H1 (cell line): ENCODE measurements around the gene ABHD10. TPM values are rescaled to one million over a fixed set of nuclear protein-coding genes. Genes with fewer than 3 reads are reported as not detected.

Experiments
- CTCF ChIA-PET: fragments of 300-600 bp; sonication (Branson Sonifier 250); formaldehyde crosslinking; loops from one replicate; lab custom pipeline; 2021; ENCODE audit not compliant: partially characterized antibody; lab: Charles Lee
- POLR2A ChIA-PET: fragments of 300-600 bp; sonication (Branson Sonifier 250); formaldehyde crosslinking; loops from one replicate; lab custom pipeline; 2021; ENCODE audit warnings: inconsistent platforms; ENCODE audit not compliant: partially characterized antibody; lab: Charles Lee
- DNase-seq, 2 experiments: peaks; one replicate each; pipeline versions ENCODE4 v3.0.0 to v3.0.0-alpha.2; 2010 to 2022; ENCODE audit warnings: low spot score in 2 of 2, low read depth in 1 of 2, mixed read lengths in 1 of 2
- FAIRE-seq: peaks from 2 replicates; lab custom pipeline; 2011; peaks lifted over from hg19 to GRCh38; lab: Jason Lieb, UNC
- H2AFZ ChIP-seq: 2 replicates; pipeline ENCODE4 v1.8.1; 2012; ENCODE audit warnings: low read length, inconsistent platforms
- H2AK5ac ChIP-seq: 2 replicates; pipeline ENCODE4 v1.6.1; 2013; ENCODE audit warnings: low read depth, low read length
- H2BK120ac ChIP-seq: replicated peaks from 2 replicates; pipeline ENCODE3; 2013; ENCODE audit warnings: low read depth, low read length, inconsistent platforms
- H2BK12ac ChIP-seq: 2 replicates; pipeline ENCODE4 v1.6.1; 2013; ENCODE audit warnings: low read depth, low read length
- H2BK15ac ChIP-seq: 2 replicates; pipeline ENCODE4 v1.6.1; 2013; ENCODE audit warnings: low read length
- H2BK20ac ChIP-seq: 2 replicates; pipeline ENCODE4 v1.6.1; 2013; ENCODE audit warnings: low read length
- H2BK5ac ChIP-seq: 2 replicates; pipeline ENCODE4 v1.6.1; 2013; ENCODE audit warnings: low read depth, low read length
- H3K14ac ChIP-seq: 2 replicates; pipeline ENCODE4 v1.6.1; 2013; ENCODE audit warnings: inconsistent platforms; ENCODE audit not compliant: insufficient read length
- H3K18ac ChIP-seq: 2 replicates; pipeline ENCODE4 v1.6.1; 2013; ENCODE audit warnings: low read length; ENCODE audit errors: extremely low read depth
- H3K23ac ChIP-seq: 2 replicates; pipeline ENCODE4 v1.6.1; 2013; ENCODE audit warnings: inconsistent platforms; ENCODE audit not compliant: insufficient read length
- H3K23me2 ChIP-seq: 2 replicates; pipeline ENCODE4 v1.6.1; 2013; ENCODE audit warnings: low read depth, low read length
- H3K27ac ChIP-seq: 2 replicates; pipeline ENCODE4 v1.6.1; 2011; ENCODE audit warnings: low read depth, low read length, inconsistent platforms
- H3K27me3 ChIP-seq, 4 experiments: replicated peaks in 1 of 4; 1 replicate in 1 of 4; 2 replicates in 3 of 4; pipeline versions ENCODE4 v1.6.1 to v1.8.1; 2011 to 2013; ENCODE audit warnings: low read length in 3 of 4, mild to moderate bottlenecking in 3 of 4, inconsistent platforms in 2 of 4, mixed read lengths in 2 of 4, moderate library complexity in 1 of 4; ENCODE audit not compliant: control insufficient read depth in 3 of 4, insufficient read depth in 3 of 4; ENCODE audit errors: extremely low read depth in 1 of 4
- H3K36me3 ChIP-seq, 4 experiments: 2 replicates each; pipeline versions ENCODE4 v1.6.1 to v1.8.1; 2011 to 2013; ENCODE audit warnings: mild to moderate bottlenecking in 4 of 4, low read length in 3 of 4, moderate library complexity in 2 of 4, control low read depth in 1 of 4, inconsistent platforms in 1 of 4; ENCODE audit not compliant: insufficient read depth in 4 of 4, control insufficient read depth in 2 of 4
- H3K4ac ChIP-seq: replicated peaks from 2 replicates; pipeline ENCODE3; 2013; ENCODE audit warnings: low read length, low read depth, mixed read lengths, inconsistent platforms; ENCODE audit not compliant: insufficient read length
- H3K4me1 ChIP-seq, 4 experiments: replicated peaks in 1 of 4; 1 replicate in 1 of 4; 2 replicates in 3 of 4; pipeline versions ENCODE4 v1.6.1 to v1.8.1; 2011 to 2013; ENCODE audit warnings: low read length in 3 of 4, inconsistent platforms in 2 of 4, mixed read lengths in 1 of 4; ENCODE audit not compliant: insufficient read depth in 4 of 4, control insufficient read depth in 3 of 4
- H3K4me2 ChIP-seq, 2 experiments: 2 replicates each; pipeline versions ENCODE4 v1.6.1 to v1.8.1; 2011 to 2013; ENCODE audit warnings: low read depth in 2 of 2, low read length in 2 of 2, control low read depth in 1 of 2, inconsistent platforms in 1 of 2, mild to moderate bottlenecking in 1 of 2; ENCODE audit not compliant: insufficient read depth in 1 of 2
- H3K4me3 ChIP-seq, 4 experiments: fragments of 200-600, 300-600 bp in 1 of 4; sonication (generic), shearing (Covaris generic), sonication (Bioruptor Twin) in 1 of 4; 2 replicates each; pipeline versions ENCODE4 v1.5.1 to v1.8.1; 2011 to 2016; ENCODE audit warnings: low read length in 4 of 4, low read depth in 3 of 4, control low read depth in 2 of 4, inconsistent platforms in 2 of 4, mild to moderate bottlenecking in 2 of 4, mixed read lengths in 1 of 4, moderate library complexity in 1 of 4; ENCODE audit not compliant: insufficient read depth in 2 of 4; ENCODE audit errors: extremely low read depth in 1 of 4
- H3K56ac ChIP-seq: replicated peaks from 2 replicates; pipeline ENCODE3; 2013; ENCODE audit warnings: low read depth, mild to moderate bottlenecking, mixed read lengths, low read length, inconsistent platforms; ENCODE audit not compliant: insufficient read length
- H3K79me1 ChIP-seq: 2 replicates; pipeline ENCODE4 v1.6.1; 2013; ENCODE audit warnings: low read depth, low read length, control low read depth
- H3K79me2 ChIP-seq, 2 experiments: 2 replicates each; pipeline versions ENCODE4 v1.6.1 to v1.8.1; 2012 to 2013; ENCODE audit warnings: low read length in 2 of 2, mild to moderate bottlenecking in 2 of 2, inconsistent platforms in 1 of 2; ENCODE audit not compliant: insufficient read depth in 2 of 2, control insufficient read depth in 1 of 2
- H3K9ac ChIP-seq, 4 experiments: replicated peaks in 1 of 4; 1 replicate in 1 of 4; 2 replicates in 3 of 4; pipeline versions ENCODE4 v1.6.1 to v1.8.1; 2011 to 2013; ENCODE audit warnings: low read depth in 3 of 4, low read length in 3 of 4, control low read depth in 2 of 4, mild to moderate bottlenecking in 2 of 4, moderate library complexity in 2 of 4, inconsistent platforms in 1 of 4; ENCODE audit errors: extremely low read depth in 1 of 4
- H3K9me3 ChIP-seq, 2 experiments: 2 replicates each; pipeline versions ENCODE4 v1.6.1 to v1.8.1; 2012 to 2013; ENCODE audit warnings: mild to moderate bottlenecking in 2 of 2, moderate library complexity in 2 of 2, control low read depth in 1 of 2, inconsistent platforms in 1 of 2, low read depth in 1 of 2, low read length in 1 of 2, mixed read lengths in 1 of 2; ENCODE audit not compliant: insufficient read depth in 2 of 2
- H4K20me1 ChIP-seq, 2 experiments: replicated peaks in 1 of 2; 2 replicates each; pipeline versions ENCODE3 to v1.8.1; 2011 to 2013; ENCODE audit warnings: inconsistent platforms in 2 of 2, low read length in 2 of 2, mild to moderate bottlenecking in 1 of 2; ENCODE audit not compliant: insufficient read depth in 2 of 2, control insufficient read depth in 1 of 2
- H4K5ac ChIP-seq: 2 replicates; pipeline ENCODE4 v1.6.1; 2013; ENCODE audit warnings: low read length, low read depth, mixed read lengths, inconsistent platforms; ENCODE audit not compliant: insufficient read length
- H4K8ac ChIP-seq: 2 replicates; pipeline ENCODE4 v1.8.0; 2013; ENCODE audit warnings: mild to moderate bottlenecking, moderate library complexity, low read length, inconsistent platforms; ENCODE audit not compliant: insufficient read depth; ENCODE audit errors: extremely low read depth
- H4K91ac ChIP-seq: replicated peaks from 2 replicates; pipeline ENCODE3; 2013; ENCODE audit warnings: low read length, mixed read lengths, inconsistent platforms; ENCODE audit not compliant: insufficient read length
- ATF3 ChIP-seq: IDR thresholded peaks from 2 replicates; pipeline ENCODE4 v1.6.1; 2011; ENCODE audit warnings: low read depth, mild to moderate bottlenecking, low read length; ENCODE audit not compliant: insufficient read depth
- BCL11A ChIP-seq, 2 experiments: IDR thresholded peaks; one replicate each; pipeline ENCODE4 v1.6.1; 2011; ENCODE audit warnings: low read depth in 2 of 2, low read length in 2 of 2, mild to moderate bottlenecking in 2 of 2
- CHD1 ChIP-seq: IDR thresholded peaks from 2 replicates; pipeline ENCODE4 v1.6.1; 2012; ENCODE audit warnings: low read depth, low read length, improper control_type of control experiment
- EGR1 ChIP-seq: IDR thresholded peaks from 2 replicates; pipeline ENCODE4 v1.6.1; 2011; ENCODE audit warnings: low read depth, low read length, borderline replicate concordance
- GABPA ChIP-seq: IDR thresholded peaks from 2 replicates; pipeline ENCODE4 v1.6.1; 2011; ENCODE audit warnings: mild to moderate bottlenecking, low read length, moderate library complexity, borderline replicate concordance; ENCODE audit not compliant: insufficient read depth
- HDAC6 ChIP-seq: IDR thresholded peaks from one replicate; pipeline ENCODE4 v1.7.1; 2012; ENCODE audit warnings: low read depth, mild to moderate bottlenecking, inconsistent platforms, low read length, moderate library complexity
- PHF8 ChIP-seq: fragments of 200-600 bp; sonication (generic); conservative IDR thresholded peaks from 2 replicates; pipeline ENCODE4 v1.7.1; 2012; ENCODE audit warnings: low read depth, mild to moderate bottlenecking, inconsistent platforms, low read length, moderate library complexity
- POLR2AphosphoS5 ChIP-seq: IDR thresholded peaks from 2 replicates; pipeline ENCODE4 v1.6.1; 2011; ENCODE audit warnings: low read depth, low read length
- SIN3A ChIP-seq, 2 experiments: IDR thresholded peaks in 1 of 2; conservative IDR thresholded peaks in 1 of 2; 2 replicates each; pipeline ENCODE4 v1.6.1; 2011 to 2012; ENCODE audit warnings: low read length in 2 of 2, improper control_type of control experiment in 1 of 2, low read depth in 1 of 2, mild to moderate bottlenecking in 1 of 2
- SP2 ChIP-seq: IDR thresholded peaks from 2 replicates; pipeline ENCODE4 v1.6.1; 2012; ENCODE audit warnings: mild to moderate bottlenecking, low read length, inconsistent platforms
- SP4 ChIP-seq: IDR thresholded peaks from 2 replicates; pipeline ENCODE4 v1.6.1; 2012; ENCODE audit warnings: low read length, inconsistent platforms
- SUZ12 ChIP-seq: fragments of 200-600 bp; sonication (generic); IDR thresholded peaks from 2 replicates; pipeline ENCODE4 v1.6.1; 2012; ENCODE audit warnings: mild to moderate bottlenecking, inconsistent platforms, low read length, moderate library complexity, mixed read lengths
- TAF1 ChIP-seq: IDR thresholded peaks from 2 replicates; pipeline ENCODE4 v1.6.1; 2011; ENCODE audit warnings: mild to moderate bottlenecking, low read depth, low read length
- TBP ChIP-seq: IDR thresholded peaks from 2 replicates; pipeline ENCODE4 v1.6.1; 2011; ENCODE audit warnings: low read depth, low read length, improper control_type of control experiment
- TEAD4 ChIP-seq: IDR thresholded peaks from 2 replicates; pipeline ENCODE4 v1.6.1; 2012; ENCODE audit warnings: low read depth, low read length, inconsistent platforms, mixed read lengths
- WGBS, 2 experiments: shearing (Covaris generic) in 1 of 2; methylation state at CpG; one replicate each; pipeline versions ENCODE4 v1.1.6 to v1.1.7; 2013 to 2015; ENCODE audit warnings: low lambda C conversion rate in 2 of 2, mixed read lengths in 2 of 2, inconsistent platforms in 1 of 2, low coverage in 1 of 2, missing lambda C conversion rate in 1 of 2; ENCODE audit not compliant: insufficient replicate concordance in 2 of 2, insufficient coverage in 1 of 2, insufficient read length in 1 of 2; ENCODE audit errors: extremely low coverage in 1 of 2, missing lambda C conversion rate in 1 of 2; 5-methylcytosine and 5-hydroxymethylcytosine counted together
- polyA plus RNA-seq, 7 experiments: library from polyadenylated mRNA; depleted of rRNA in 3 of 7; stranded (reverse) in 5 of 7; unstranded in 2 of 7; fragments of >200 nt in 5 of 7; fragments of 200-250 nt in 2 of 7; gene quantifications; 1 replicate in 5 of 7; 2 replicates in 1 of 7; 4 replicates in 1 of 7; pipeline versions ENCODE4 v1.2.1 to v1.2.3, GENCODE V29; 2011 to 2013; ENCODE audit warnings: missing spikeins in 2 of 7, mixed read lengths in 2 of 7
- total RNA-seq: library from RNA; stranded (reverse); fragmentation: NEBNext Ultra II Directional; extraction: Animal tissue kit (Norgen Biotek cat#: 25700); gene quantifications from 2 replicates; pipeline ENCODE4 v1.2.1, GENCODE V29; 2021

Gene ABHD10
- total and polyA plus RNA-seq, 2 of the 8 experiments (the other 6 are each of a cell fraction or from before 2014, with no cell fraction given): 10.9 to 24.6 TPM

GRCh38 chr3:112020674-112021085 lies 41.9 kb downstream of the ABHD10 start:
- Histone ChIP-seq H2BK120ac (no peak overlapping the region), H3K4me3 (no peak overlapping the region), H3K79me2 (no peaks in the 10 kb centered on the region), H4K20me1 (no peaks in the 10 kb centered on the region), H3K27ac (no peak overlapping the region), H3K9ac (no peak overlapping the region), H3K4me2 (no peak overlapping the region), H3K36me3 (no peaks in the 10 kb centered on the region), H3K56ac (no peak overlapping the region), H3K9me3 (no peaks in the 10 kb centered on the region), H2BK15ac (no peak overlapping the region), H3K23ac (no peak overlapping the region), H2BK12ac (no peak overlapping the region), H2BK5ac (no peak overlapping the region), H3K14ac (no peak overlapping the region), H4K8ac (no peak overlapping the region), H4K91ac (no peak overlapping the region), H2AFZ (no peak overlapping the region), H3K79me1 (no peaks in the 10 kb centered on the region), H2AK5ac (no peak overlapping the region), H4K5ac (no peak overlapping the region), H3K18ac (no peak overlapping the region), H2BK20ac (no peak overlapping the region), H3K4me1 (no peaks in the 10 kb centered on the region), H3K4ac (no peak overlapping the region), H3K23me2 (no peaks in the 10 kb centered on the region), H3K27me3 (no peaks in the 10 kb centered on the region)
- FAIRE-seq: no peak
- DNase-seq: no peak
- ChIA-PET CTCF (interaction anchor here (1.1 to 4.2 kb wide), 3 partner anchors 8 to 31 kb away, joined by 5 to 15 read pairs (median 13); no protein-coding TSS in a partner anchor), POLR2A (no interaction called here)
- WGBS, 2 experiments: 100% methylated on average over 1 of the region's 1 CpG; no CpG with 5 or more reads in 1 of the 2 experiments
- no peak for TF ChIP-seq TBP
- no peak for TF ChIP-seq PHF8
- TF ChIP-seq CHD1: no peak
- TF ChIP-seq ATF3: no peak
- no peak for TF ChIP-seq SIN3A (conservative IDR thresholded peaks at IDR 0.05 in 1 of 2, IDR thresholded peaks at IDR 0.05 in 1 of 2; ENCODE audit: low read depth in 1 of 2, low read length in 2 of 2)
- TF ChIP-seq SP4: no peak
- TF ChIP-seq TEAD4: no peak
- no peak for TF ChIP-seq SP2
- TF ChIP-seq SUZ12: no peak
- TF ChIP-seq EGR1: no peak
- no peak for TF ChIP-seq HDAC6
- TF ChIP-seq POLR2AphosphoS5: no peak
- no peak for TF ChIP-seq TAF1
- TF ChIP-seq GABPA: no peak
- no peak for TF ChIP-seq BCL11A (IDR thresholded peaks at IDR 0.05; ENCODE audit: low read depth in 2 of 2, low read length in 2 of 2)
